ENCODE data around the gene HBS1L.

The HBS1L gene

DNA sequence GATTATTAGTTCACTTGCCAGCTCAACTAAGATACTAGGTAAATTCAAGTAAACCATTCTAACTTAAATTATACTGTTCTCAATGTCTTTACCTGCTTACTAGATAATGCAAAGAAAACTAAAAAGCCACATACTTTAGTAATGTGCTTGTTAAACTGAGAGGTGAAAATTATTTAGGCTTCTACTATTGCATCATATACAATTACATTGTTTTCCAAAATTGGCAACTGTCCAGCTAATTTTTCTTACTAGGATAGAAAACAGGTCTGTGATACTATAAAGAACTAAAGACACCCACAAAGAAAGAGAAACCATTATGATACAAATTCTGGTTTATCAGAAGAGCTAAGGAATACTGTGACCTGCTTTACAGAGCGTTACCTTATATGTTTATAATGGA, 59.1 kb downstream of the HBS1L start:
- no peak for DNase-seq

- DNase-seq: peak in 1 of 2 donors; percentile 39
Measured at GRCh38 chr6:134994431-134994830, 60.2 kb downstream of the HBS1L start.

- no peak for DNase-seq
Measured at GRCh38 chr6:134992155-134992554, 62.5 kb downstream of the HBS1L start.

- no peak for DNase-seq
Measured at GRCh38 chr6:134990262-134990661, 64.4 kb downstream of the HBS1L start.

GRCh38 chr6:134984821-134985220, 69.8 kb downstream of the HBS1L start:
- DNase-seq: no peak

- DNase-seq: no peak
Measured at GRCh38 chr6:134983823-134984222, 70.8 kb downstream of the HBS1L start.

DNA sequence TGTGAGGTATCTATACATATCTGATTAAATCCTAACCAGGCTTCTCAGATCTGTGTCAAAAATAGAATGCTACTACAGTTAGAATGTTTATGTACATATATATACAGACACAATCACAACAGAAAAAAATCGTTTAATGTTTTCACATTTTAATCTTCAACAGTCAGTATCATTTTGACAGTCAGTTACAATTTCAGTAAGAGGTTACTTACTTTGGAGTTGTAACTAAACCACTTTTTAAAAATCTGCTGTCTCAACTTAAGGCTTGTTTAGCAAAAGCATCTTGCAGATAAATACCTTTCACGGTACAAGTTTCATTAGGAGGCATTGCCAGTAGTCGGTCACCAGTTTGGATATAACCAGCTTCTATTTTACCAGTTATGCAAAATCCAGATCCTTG, 72.5 kb downstream of the HBS1L start:
- DNase-seq: no peak

DNA sequence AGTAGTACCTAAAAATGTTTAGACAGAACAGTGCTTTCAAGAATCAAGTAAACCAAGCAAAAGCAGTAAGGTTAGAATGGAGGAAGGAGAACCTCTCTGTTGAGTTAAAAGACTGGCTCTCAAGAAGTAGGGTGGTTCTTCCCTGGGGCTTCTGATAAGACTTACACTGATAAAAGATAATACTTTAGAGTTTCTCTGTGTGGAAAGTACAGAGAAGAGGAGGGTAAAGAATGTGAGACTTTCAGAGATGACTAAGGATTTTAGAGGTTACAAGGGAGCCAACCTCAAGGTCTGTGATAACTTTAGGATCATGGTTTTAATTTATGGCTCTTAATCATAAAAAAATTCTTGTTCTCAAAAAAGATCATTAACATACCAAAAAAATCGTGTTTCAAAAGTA, 73.8 kb downstream of the HBS1L start:
- no peak for DNase-seq

DNA sequence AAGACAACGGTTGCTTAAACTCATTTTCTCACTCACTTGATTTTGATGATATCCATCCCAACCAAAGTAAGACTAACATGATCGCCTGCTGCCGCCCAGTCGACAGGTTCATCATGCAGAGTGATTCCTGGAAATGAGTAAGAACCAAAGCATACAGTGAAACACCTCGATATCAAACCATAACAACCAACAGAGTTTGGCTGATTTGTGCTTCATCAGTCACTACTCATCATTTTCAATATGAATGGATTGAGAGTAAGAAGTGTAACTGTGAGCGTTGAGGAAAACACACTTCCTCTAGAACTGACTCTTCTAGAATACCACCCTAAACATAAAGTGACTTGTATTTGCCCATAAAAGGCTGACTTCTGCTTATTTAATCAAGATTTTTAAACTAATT, 75.5 kb downstream of the HBS1L start:
- no peak for DNase-seq

DNA sequence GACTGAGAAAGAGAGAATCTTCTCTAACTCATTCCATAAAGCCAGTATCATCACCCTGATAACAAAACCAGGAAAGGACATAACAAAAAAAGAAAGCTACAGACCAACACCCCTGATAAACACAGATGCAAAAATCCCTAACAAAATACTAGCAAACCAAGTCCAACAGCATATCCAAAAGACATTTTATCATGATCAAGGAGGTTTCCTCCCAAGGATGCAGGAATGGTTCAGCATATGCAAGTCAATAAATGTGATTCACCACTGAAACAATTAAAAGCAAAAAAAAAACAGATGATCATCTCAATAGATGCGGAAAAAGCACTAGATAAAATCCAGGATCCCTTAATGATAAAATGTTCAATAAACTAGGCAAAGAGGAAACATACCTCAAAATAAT, 80.3 kb downstream of the HBS1L start:
- no peak for DNase-seq

- DNase-seq: no peak
Measured at GRCh38 chr6:134967711-134968110, 86.9 kb downstream of the HBS1L start.

- DNase-seq: no peak
Measured at GRCh38 chr6:134964451-134965203, 90.0 kb downstream of the HBS1L start.

- no peak for DNase-seq
Measured at GRCh38 chr6:134962421-134962820, 92.2 kb downstream of the HBS1L start.

- peak; percentile 3 to 21 for DNase-seq
Measured at GRCh38 chr6:134961366-134961765, 93.3 kb downstream of the HBS1L start.

DNA sequence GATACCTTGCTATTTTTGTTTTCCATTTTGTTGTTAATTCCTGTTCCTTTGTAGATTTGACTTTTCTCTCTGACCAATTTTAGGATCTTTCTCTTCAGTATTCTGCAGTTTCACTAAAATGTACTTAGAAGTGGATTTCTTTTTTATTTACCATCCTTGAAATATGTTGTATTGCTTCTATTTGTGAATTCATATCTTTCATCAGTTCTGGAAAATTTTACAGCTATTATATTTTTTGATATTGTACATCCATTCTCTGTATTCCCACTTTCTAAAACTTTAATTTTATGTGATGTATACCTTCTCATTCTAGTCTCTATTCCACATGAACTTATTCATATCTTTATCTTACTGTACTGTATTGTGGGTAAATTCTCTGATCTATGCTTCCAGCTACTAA, 95.0 kb downstream of the HBS1L start:
- DNase-seq: no peak

GRCh38 chr6:134956676-134957075, 97.9 kb downstream of the HBS1L start:
- peak; percentile 28 to 45 for DNase-seq

DNA sequence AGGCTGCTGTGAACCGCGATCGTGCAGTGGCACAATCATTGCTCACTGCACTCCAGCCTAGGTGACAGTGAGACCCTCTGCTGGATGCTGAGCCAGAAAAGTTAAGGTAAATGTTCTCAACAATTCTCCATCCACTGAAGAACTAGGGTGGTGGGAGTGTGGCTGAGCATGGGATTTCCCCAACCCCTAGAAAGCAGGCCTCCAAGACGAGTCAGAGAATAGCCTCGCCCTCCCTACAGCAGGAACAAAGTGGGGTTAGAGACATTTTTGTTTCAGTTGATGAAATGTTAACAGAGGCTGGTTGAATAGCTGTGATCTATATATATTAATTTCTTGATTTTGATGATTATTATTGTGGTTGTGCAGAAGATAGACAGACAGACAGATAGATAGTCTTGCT, 98.6 kb downstream of the HBS1L start:
- peak in 1 of 2 donors; percentile 8 for DNase-seq

DNA sequence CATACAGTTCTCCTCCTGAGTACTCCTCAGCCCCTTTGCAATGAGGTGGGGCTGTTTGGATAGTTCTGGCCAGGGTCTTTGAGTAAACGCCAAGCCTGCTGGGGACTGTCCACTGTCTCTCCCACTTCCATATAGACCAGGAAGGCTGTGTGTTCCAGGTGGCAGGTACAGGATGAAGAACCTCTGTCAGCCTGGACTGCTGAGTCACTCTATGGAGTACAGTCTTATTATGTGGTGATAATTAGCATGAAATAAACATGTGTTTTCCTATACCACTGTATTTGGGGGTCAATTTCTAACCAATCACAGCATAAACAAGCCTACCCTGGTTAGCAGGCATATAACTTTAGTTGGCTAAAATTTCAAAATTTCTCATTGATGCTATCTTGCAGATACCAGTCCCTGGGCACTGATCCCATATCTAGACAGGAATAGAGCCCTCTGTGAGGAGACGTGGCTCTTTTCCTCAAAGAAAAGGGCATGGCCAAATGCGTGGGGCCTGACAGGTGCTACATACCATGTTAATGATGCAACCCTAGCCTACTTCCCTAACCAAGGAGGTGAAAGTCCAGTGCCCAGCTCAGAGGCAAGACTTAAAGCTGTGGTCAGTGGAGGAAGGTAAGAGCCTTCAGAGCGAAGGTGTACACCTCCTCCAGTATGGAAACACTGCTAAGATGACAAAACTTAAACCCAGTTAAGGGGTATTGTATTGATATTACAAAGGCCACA, 100.2 kb downstream of the HBS1L start:
- DNase-seq: no peak

DNA sequence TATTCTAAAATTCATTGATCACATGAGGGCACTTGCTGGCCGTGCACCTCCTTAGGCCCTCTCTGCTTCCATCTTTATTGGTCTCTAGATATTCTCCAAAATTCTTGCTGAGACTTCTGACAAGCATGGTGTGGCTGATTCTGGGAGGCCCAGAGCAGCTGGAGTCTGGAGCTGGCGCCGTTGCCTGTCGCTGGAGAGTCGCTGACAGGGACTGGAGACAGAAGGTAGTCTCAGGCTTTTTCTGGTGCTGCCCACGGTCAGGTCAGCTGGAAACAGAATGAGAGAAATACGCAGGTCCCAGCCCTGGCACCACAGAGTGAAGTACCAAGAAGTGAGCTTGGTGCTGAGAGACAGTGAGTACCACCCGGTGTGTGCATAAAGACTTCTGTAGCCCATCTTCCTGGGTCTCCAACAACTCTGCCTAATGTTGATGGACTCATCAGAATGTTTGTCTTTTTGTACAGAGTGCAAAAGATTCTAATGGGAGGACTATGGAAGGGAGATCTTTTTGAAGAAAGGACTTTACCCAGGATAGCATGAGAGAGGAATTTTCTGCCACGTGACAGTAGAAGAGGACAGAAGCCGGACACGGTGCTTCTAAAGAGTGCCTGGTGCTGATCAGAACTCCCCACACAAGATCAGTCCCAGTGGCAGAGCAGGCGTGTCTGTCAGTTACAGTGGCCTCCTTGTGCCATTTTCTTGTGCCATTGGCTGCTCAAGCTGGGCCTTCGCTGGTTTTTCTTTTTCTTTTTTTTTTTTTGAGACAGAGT, 102.9 kb downstream of the HBS1L start:
- no peak for DNase-seq

- no peak for DNase-seq
Measured at GRCh38 chr6:134950482-134950881, 104.1 kb downstream of the HBS1L start.

DNA sequence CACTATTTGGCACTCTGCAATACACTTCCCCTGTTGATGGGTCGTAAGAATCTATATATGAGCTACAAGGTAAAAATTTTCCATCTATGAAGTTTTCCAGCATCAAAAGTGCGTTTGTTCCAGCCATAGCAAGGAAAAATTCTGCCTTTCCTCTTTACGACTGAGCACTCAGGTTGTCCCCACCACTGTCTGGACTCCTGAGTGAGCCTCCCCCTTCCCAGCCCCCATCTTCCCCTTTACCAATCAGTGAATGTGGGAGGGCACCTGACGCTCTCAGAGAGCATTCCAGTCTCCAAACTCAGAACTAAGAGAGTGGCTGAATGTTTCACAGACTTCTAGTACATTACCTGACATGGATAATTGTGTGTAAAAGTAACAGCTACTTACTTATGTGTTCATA, 104.7 kb downstream of the HBS1L start, which contains the start of gene ALDH8A1:
TSS of gene ALDH8A1 (minus strand) at position 175 of the 400 bp plus-strand sequence. CDS start at position 127, 48 bp downstream.
- no peak for DNase-seq

DNA sequence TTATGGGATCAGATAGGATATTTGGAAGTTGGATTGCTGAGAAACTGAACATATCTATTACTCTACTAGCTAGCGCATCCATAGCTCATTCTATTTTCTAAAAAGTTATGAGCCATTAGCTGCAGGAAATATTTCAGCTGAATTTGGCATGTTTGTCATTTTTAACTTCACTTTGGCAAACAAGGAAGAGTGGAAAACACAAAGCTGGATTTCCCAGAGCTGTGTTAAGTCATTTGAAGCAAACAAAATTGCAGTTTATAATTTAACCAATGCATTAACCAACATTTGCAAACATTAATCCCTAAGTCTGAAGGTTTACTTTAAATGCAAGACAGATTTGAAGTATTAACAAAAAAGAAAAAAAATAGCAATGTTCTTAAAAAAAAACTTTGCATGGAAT, 105.9 kb downstream of the HBS1L start:
- no peak for DNase-seq

- DNase-seq: no peak
Measured at GRCh38 chr6:134948142-134948541, 106.5 kb downstream of the HBS1L start.

GRCh38 chr6:134945045-134945444, 109.6 kb downstream of the HBS1L start:
- no peak for DNase-seq

Data from inflammatory macrophage treated with lipopolysaccharide for 1 hour (primary cell).